GM20431 (cell line): Measurements from ENCODE around the gene ZNF80.
"Not testable (repeated sequence)": the region's sequence is repeated elsewhere in the genome, so short reads cannot be mapped to it uniquely, and the experiment has no call there.

Experiments
- in situ Hi-C: fragments of 300-500 bp; cut with MseI, MboI; formaldehyde crosslinking; loops from one replicate; pipeline ENCODE4 v1.15.0; 2020; ENCODE audit warnings: low sequenced_read_pairs; ENCODE audit not compliant: unreplicated experiment

The ZNF80 gene

DNA sequence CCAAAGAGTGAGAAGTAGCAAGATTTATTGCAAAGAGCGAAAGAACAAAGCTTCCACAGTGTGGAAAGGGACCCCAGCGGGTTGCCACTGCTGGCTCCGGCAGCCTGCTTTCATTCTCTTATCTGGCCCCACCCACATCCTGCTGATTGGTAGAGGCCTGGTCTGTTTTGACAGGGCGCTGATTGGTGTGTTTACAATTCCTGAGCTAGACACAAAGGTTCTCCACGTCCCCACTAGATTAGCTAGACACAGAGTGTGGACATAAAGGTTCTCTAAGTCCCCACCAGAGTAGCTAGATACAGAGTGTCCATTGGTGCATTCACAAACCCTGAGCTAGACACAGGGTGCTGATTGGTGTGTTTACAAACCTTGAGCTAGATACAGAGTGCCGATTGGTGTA lies at the start of gene ZNF80:
ZNF80 (minus strand) TSS at position 101 of the 400 bp plus-strand sequence. CDS start 504 bp downstream, outside the sequence.
- in situ Hi-C loops, result not testable (repeated sequence)

DNA sequence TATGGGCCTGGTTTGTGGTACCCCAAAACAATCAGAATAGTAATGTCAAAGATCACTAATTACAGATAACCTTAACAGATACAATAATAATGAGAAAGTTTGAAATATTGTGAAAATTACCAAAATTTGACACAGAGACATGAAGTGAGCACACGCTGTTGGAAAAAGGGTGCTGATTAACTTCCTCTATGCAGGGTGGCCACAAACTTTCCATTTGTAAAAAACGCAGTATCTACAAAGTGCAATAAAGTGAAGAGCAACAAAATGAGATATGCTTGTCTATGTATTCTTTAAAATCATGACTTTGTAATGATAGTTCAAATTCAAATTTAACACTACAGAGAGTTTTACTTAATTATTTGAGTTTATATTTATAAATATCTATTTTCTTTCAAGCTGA lies 48.9 kb upstream of the ZNF80 start:
- in situ Hi-C loops, result no loop called here

DNA sequence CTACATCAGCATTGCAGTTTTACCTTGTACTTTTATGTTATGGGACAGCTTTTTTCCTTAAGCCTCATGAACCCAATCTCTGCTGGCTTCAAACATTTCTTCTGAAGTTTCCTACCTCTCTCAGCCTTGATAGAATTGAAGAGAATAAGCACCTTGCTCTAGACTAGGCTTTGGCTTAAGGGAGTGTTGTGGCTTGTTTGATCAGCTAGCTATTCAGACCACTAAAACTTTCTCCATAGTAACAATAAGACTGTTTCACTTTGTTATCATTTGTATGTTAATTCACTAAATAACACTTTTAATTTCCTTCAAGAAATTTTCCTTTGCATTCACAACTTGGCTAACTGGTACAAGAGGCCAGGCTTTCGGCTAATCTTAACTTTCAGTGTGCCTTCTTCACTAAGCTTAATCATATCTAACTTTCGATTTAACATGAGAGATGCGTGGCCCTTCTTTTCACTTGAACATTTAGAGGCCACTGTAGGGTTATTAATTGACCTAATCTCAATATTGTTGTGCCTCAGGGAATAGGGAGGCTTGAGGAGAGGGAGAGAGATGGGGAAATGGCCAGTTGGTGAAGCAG lies 48.4 kb upstream of the ZNF80 start:
- in situ Hi-C loops, result no loop called here

DNA sequence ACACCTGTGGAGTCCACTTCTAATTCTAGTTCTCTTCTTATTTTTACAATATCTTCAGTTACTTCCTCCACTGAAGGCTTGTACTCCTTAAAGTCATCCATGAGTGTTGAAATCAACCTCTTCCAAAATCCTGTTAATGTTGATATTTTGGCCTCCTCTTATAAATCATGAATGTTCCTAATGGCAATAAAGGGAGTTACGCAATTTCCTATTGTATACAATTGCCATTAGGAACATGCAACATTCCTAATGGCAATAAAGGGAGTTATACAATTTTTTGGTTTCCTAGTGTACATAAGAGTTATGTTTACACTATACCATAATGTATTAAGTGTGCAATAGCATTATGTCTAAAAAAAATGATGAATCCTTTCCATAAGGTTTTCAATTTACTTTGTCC lies 47.3 kb upstream of the ZNF80 start:
- in situ Hi-C loops, result no loop called here

DNA sequence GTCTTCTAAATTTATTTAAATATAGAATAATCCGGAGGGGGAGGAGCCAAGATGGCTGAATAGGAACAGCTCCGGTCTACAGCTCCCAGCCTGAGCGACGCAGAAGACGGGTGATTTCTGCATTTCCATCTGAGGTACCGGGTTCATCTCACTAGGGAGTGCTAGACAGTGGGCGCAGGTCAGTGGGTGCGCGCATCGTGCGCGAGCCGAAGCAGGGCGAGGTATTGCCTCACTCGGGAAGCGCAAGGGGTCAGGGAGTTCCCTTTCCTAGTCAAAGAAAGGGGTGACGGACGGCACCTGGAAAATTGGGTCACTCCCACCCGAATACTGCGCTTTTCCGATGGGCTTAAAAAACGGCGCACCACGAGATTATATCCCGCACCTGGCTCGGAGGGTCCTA lies 39.5 kb upstream of the ZNF80 start:
- in situ Hi-C loops, result not testable (repeated sequence)

DNA sequence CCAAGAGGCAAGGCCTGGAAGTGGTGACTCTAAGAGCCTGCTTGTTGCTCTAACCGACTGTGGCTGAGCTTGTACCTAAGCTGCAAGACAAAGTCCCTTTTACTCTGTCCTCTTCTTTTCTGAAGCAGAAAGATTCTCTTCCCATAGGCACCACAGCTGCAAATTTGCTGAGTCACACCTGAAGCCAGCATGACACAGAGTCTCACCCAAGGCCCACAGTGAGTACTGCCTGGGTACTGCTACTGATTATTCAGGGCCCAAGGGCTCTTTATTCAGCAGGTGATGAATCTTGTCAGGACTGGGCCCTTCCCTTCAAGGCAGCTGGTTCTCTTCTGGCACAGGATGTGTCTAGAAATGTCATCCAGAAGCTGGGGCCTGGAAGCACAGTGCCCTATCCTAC lies 37.6 kb upstream of the ZNF80 start:
- in situ Hi-C loops, result no loop called here

DNA sequence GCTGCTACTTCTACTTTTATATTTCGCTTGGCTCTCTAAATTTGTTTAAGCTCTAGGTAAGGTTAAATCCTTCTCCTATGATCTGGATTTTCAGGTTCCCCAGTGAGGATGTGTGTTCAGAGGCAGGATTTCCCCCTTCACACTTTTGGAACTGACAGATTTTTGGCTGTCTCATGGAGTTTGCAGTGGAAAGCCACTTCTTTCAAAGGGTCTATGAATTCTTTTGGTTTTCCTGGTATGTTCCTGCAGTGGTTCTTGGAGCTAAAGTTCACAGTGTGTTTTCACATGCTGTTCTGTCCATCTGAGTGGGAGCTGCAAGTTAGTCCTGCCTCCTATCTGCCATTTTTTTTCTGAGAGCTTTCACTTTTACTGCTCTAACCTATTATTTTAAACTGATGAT lies 34.9 kb upstream of the ZNF80 start:
- in situ Hi-C loops, result no loop called here

DNA sequence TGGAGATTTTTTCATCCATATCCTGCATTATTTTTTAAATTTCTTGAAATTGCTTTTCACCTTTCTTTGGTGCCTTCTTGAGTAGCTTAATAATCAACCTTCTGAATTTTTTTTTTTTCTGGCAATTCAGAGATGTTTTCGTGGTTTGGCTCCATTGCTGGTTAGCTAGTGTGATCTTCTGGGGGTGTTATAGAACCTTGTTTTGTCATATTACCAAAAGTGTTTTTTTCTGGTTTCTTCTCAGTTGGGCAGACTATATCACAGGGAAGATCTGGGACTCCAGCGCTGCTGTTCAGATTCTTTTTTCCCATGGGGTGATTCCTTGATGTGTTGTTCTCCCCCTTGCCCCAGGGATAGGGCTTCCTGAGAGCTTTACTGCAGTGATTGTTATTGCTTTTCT lies 32.6 kb upstream of the ZNF80 start:
- in situ Hi-C loops, result no loop called here

DNA sequence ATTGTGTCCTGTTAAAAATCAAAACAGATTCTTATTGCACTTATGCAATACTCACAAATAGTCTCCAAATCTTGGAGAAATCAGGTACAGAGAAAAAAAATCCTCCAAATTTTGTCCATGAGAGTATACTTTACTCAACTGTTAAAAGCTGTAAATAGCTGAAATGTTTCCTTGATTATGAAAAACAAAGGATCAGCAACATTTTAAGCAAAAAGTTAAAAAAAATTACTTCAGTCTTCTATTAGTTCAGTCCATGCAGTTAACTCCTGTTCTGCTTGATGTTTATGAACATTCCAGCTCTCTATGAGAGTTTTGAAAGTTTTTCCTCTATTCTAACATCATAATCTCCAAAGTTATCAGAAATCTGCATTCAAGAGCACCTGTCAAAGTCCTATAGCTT lies 22.8 kb upstream of the ZNF80 start:
- in situ Hi-C loops, result no loop called here

DNA sequence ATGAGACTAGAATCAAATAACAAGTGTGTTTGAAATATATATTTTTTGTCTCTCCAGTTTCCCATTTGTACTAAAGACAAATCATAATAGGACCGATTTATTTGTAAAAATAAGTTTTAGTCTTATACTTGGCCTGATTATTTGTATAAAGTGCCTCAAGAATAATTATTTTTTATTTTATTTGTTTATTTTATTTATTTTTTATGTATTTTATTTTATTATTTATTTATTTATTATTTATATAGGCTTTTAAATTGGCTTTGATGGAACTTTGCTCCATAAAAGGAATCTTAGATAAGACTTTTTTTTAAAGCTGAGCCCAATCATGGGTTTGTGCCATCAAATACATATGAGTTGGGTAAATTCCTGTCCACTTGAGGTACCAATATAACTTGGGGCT lies 22.2 kb upstream of the ZNF80 start:
- in situ Hi-C loops, result no loop called here

DNA sequence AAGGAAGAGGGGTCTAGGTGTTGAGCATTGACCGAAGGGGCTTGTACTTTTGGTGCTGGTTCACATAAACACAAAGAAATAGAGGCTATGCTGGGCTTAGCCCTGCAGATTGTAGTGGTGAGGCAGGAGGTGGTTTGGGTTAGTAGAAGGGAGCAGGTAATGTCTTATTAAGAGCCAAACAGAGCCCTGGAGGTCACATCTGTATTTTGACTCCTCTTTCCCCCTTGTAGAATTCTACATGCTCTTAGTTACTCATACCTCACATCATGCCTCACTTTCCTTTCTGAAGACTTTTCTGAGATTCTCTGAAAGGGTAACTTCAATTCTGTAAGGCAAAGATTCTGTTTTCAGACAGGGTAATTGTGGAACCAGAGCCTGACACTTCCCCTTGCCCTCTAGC lies 16.1 kb upstream of the ZNF80 start:
- in situ Hi-C loops, result no loop called here

DNA sequence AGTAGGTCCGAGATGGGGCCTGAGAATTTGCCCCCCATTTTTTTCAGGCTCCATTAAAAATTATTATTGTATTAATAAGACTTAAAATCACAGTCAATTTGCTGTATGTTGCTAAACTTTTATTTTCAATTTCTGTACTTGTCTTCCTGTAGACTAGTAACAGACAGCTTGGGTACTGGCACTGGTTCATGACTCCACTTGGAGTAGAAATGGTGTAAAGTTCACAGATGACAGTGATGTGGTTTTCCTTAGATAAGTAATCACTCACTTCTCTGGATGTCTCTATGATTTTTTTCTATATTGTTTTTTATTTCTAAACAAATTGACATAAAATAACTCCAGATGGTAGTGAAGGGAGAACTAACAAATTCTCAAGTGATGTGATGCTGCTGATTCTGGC lies 15.6 kb upstream of the ZNF80 start:
- in situ Hi-C loops, result no loop called here

DNA sequence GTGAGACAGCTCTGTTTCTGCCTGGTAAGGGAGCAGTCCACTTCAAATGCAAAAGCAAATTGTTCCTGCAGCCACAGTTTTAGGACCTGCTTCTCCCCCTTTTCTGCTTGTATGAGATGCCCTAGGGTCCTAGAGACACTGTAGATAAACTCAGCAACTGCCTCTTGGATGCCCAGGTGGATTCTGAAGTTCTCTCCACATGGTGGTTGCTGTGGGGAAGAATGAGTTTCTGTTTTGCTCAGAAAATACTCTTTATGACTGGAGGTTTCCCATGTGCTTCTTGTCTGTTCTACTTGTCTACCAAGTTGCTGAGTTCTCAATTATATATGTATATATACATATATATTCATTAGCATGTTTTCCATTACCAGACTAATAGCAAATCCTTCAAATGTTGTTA lies 5.6 kb upstream of the ZNF80 start:
- in situ Hi-C loops, result no loop called here

DNA sequence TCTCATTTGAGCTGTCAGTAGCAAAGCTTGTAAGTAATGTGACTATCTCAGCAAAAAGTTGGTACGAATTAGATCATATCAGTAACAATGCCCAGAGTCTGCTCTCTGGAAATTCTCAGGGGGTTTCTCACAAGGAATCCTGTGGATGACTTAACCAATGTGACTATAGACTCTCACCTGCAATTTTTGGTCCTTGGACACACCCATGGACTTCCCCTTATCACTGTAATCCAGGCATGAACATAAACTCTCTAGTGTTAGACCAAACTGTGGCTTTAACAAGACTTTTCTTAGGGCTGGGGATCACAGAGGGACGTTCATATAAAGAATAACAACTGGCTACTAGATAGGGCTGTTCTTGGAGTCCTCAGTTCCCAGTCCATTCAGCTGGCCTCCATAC lies 3.9 kb upstream of the ZNF80 start:
- in situ Hi-C loops, result no loop called here

DNA sequence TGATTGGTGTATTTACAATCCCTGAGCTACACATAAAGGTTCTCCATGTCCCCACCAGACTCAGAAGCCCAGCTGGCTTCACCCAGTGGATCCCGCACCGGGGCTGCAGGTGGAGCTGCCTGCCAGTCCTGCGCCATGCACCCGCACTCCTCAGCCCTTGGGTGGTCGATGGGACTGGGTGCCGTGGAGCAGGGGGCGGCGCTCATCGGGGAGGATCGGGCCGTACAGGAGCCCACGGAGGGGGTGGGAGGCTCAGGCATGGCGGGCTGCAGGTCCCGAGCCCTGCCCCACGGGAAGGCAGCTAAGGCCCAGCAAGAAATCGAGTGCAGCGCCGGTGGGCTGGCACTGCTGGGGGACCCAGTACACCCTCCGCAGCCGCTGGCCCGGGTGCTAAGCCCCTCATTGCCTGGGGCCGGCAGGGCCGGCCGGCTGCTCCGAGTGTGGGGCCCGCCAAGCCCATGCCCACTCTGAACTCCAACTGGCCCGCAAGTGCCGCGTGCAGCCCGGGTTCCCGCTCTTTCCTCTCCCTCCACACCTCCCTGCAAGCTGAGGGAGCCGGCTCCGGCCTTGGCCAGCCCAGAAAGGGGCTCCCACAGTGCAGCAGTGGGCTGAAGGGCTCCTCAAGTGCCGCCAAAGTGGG lies 888 bp upstream of the ZNF80 start:
- in situ Hi-C loops, result not testable (repeated sequence)

DNA sequence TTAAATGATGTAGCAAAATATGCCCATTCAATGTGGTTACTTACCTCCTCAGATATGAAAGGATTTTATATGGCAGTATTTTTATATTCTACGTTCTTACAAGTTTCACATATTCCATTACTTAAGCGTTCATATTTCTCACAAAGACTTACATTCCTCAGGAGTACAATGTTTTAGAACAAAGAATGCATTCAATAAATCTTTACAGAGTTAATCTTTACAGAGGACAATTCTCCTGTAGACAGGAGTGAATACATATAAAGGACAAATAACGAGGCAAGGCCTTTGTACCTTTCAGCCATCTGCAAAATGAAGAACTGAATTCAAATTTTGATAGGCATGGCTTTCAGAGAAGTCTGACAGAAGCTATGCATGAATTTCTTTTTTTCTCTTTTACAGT lies 1.9 kb downstream of the ZNF80 start:
- in situ Hi-C loops, result no loop called here

DNA sequence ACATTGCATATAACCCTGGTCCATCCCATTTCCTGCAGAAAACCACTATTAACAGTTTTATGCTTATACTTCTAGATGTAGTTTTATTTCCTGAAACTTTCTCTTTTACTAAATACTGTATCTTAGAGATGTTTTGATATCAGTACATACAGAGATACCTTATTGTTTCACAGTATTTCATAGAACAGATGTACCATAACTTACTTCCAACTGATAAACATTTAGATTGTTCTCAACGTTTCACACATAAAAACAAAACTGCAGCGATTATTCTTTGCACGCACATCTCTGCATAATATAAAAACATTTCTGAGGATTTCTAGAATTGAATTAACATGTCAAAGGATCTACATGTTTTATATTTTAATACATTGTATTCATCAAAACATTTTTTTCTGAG lies 2.6 kb downstream of the ZNF80 start:
- in situ Hi-C loops, result no loop called here

DNA sequence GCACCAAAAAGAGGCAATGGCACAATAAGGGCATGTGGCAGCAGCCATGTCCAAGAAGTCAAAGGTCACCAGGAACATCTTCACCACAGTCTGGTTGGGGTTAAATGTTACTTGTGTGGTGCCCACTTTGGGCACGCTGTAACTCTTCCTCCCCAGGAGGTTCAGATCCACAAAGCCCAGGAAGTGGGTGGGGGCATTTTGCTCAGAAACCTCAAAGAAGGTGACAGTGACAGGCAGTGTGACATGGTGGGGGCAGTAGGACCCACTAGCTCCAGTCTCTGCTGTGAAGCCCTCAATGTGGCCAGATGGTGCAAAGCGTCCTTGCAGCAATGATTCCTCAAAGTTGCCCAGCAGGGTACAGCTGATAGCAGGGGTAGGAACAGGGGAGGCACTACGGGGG lies 5.8 kb downstream of the ZNF80 start:
- in situ Hi-C loops, result no loop called here

DNA sequence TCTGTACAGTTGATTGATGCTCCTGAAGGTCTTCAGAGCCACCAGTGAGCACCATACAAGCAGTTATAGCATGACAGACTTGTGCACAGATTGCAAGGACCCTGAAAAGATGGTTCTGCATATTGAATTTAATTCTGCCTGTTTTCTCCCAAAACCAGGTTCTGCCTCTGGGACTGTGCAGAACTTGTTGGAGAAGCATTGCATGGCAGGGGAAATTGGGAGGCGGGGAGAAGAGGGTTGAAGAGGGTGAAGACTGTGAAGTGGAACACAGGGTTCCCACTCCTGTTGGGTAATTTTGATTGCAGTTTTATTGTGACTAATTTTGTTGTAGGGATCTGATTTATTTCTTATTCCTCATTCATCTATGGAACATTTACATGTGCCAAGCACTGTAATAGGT lies 10.3 kb downstream of the ZNF80 start:
- in situ Hi-C loops, result no loop called here

DNA sequence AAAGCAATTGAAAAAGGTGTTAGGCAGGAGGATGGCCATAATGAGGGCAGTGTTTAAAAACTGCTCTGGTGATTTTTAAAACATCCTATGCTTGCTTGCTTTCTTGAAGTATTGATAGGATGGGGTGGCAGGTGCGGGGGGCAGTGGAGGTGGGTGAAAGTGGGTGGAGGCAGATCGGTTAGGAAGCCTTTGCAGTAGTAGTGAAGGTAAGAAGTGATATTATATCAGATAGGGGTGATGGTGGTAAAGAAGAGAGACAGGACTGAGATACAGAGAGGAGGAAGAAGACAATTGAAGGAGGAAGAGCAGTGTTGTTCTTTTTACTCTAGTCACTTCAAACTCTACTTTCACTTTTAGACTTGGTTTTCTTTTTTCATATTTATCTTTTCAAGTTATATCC lies 11.1 kb downstream of the ZNF80 start:
- in situ Hi-C loops, result no loop called here

DNA sequence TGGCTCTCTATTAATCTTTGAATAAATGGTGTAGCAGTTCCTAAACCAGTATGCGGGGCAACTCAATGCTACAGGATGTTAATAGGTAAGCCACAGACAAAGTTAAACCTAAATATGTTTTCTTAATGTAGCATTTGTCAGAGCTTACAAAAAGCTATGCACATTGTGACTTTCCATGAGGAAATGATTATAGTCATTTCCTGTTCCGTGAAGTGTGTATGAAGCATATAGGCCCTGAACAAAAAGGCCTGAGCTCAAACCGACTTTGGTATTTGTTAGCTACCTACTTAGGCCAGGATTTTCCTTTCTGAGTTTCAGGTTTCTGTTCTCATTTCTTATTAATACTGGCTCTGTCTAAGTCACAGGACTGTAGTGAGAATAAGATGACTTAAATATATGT lies 14.2 kb downstream of the ZNF80 start:
- in situ Hi-C loops, result no loop called here

DNA sequence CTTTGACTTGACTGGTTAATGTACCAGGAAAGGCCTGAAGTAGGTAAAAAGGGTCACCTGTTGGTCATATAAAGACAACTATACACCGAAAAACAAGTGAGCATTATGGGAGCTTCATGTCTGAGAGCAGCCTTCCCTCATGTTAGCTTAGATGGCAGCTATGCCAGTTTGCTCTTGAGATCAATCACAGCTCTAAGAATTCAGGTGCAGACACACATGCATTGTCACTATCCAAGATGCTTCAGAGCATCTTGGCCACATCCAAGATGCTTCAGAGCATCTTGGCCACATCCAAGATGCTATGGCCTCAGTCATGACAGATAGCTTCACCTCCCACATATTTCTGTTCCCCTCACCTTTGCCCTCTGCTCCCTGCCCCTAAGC lies 15.5 kb downstream of the ZNF80 start:
- in situ Hi-C loops, result no loop called here
